Panc1 (cell line): ENCODE data around the gene SULT1C2. TPM values are rescaled to one million over a fixed set of nuclear protein-coding genes. Genes with fewer than 3 reads are reported as not detected.
A peak's percentile ranks its signal among the peaks of the same experiment; 100 is the strongest.
"Not testable (repeated sequence)": the region's sequence is repeated elsewhere in the genome, so short reads cannot be mapped to it uniquely, and the experiment has no call there.

ENCODE experiments used
- ATAC-seq: fragments of 200-7000 bp; cut with Tn5 transposase; 2 replicates; pipeline ENCODE4 v1.9.1; 2020; ENCODE audit warnings: mild to moderate bottlenecking, moderate library complexity
- BruUV-seq: library from RNA; stranded (reverse); fragments of 400-500 nt; replicated peaks from 2 replicates; lab custom pipeline; 2021; lab: Mats Ljungman, UMichigan
- CTCF ChIA-PET: fragments of 300-600 bp; sonication (Branson Sonifier 250); formaldehyde crosslinking; loops from one replicate; lab custom pipeline; 2022; ENCODE audit warnings: antibody characterized with exemption; lab: Charles Lee
- POLR2A ChIA-PET: fragments of 300-600 bp; sonication (Branson Sonifier 250); formaldehyde crosslinking; loops from one replicate; lab custom pipeline; 2022; ENCODE audit warnings: antibody characterized with exemption; lab: Charles Lee
- DNase-seq: peaks from one replicate; pipeline ENCODE4 v3.0.0-alpha.2; 2010; ENCODE audit warnings: low read depth, low spot score
- H3K27ac ChIP-seq: 2 replicates; pipeline ENCODE4 v1.5.1; 2011; ENCODE audit warnings: mild to moderate bottlenecking, low read length, inconsistent platforms
- H3K27me3 ChIP-seq: fragments of 200-500 bp; sonication (Bioruptor generic); 2 replicates; pipeline ENCODE4 v1.6.0; 2014; ENCODE audit warnings: low read length, inconsistent platforms; ENCODE audit not compliant: control insufficient read depth, insufficient read depth
- H3K36me3 ChIP-seq: fragments of 200-500 bp; sonication (Bioruptor generic); 2 replicates; pipeline ENCODE4 v1.5.1; 2014; ENCODE audit warnings: inconsistent platforms, mild to moderate bottlenecking, low read length, moderate library complexity; ENCODE audit not compliant: control insufficient read depth, insufficient read depth
- H3K4me1 ChIP-seq: 2 replicates; pipeline ENCODE4 v1.5.1; 2011; ENCODE audit warnings: inconsistent platforms, mild to moderate bottlenecking, low read length, moderate library complexity; ENCODE audit not compliant: control insufficient read depth, insufficient read depth
- H3K4me3 ChIP-seq, 2 experiments: 2 replicates each; pipeline ENCODE4 v1.5.1; 2011 to 2012; ENCODE audit warnings: low read depth in 2 of 2, low read length in 2 of 2, mild to moderate bottlenecking in 2 of 2, inconsistent platforms in 1 of 2, moderate library complexity in 1 of 2
- H3K9me3 ChIP-seq: fragments of 200-500 bp; sonication (Bioruptor generic); 2 replicates; pipeline ENCODE4 v1.5.1; 2014; ENCODE audit warnings: low read depth, mild to moderate bottlenecking, inconsistent platforms, low read length, moderate library complexity; ENCODE audit not compliant: control insufficient read depth, insufficient read depth
- CTCF ChIP-seq: fragments of 450-650 bp; IDR thresholded peaks from 2 replicates; pipeline ENCODE4 v1.5.1; 2017; ENCODE audit warnings: mild to moderate bottlenecking
- POLR2AphosphoS5 ChIP-seq: IDR thresholded peaks from 2 replicates; pipeline ENCODE4 v1.6.1; 2012; ENCODE audit warnings: mild to moderate bottlenecking, low read depth, low read length, moderate library complexity
- SIN3A ChIP-seq: IDR thresholded peaks from 2 replicates; pipeline ENCODE4 v1.6.1; 2012; ENCODE audit warnings: low read depth, mild to moderate bottlenecking, low read length, moderate library complexity, borderline replicate concordance; ENCODE audit not compliant: insufficient read depth
- TCF7L2 ChIP-seq: IDR thresholded peaks from 2 replicates; pipeline ENCODE4 v1.6.1; 2011; ENCODE audit warnings: mild to moderate bottlenecking, low read depth, low read length, inconsistent platforms
- in situ Hi-C: cut with HindIII; loops from 2 replicates; pipeline ENCODE4 v1.10.0; 2016; ENCODE audit warnings: low sequenced_read_pairs, low pct_unique_long_range_greater_than_20kb
- intact Hi-C: fragments of 100-400 bp; cut with micrococcal nuclease; formaldehyde crosslinking; loops from one replicate; pipeline ENCODE4 v1.10.0; 2022; ENCODE audit not compliant: unreplicated experiment
- total RNA-seq: library from RNA; stranded (reverse); gene quantifications from one replicate; pipeline ENCODE4 v1.2.1, GENCODE V29; 2021; ENCODE audit not compliant: unreplicated experiment
- TF ChIP-seq, protein P1 (sequence below), 2 experiments: IDR thresholded peaks; 2 replicates each; pipeline ENCODE4 v1.6.1; 2011 to 2012; ENCODE audit warnings: low read depth in 2 of 2, control low read depth in 1 of 2, low read length in 1 of 2, mild to moderate bottlenecking in 1 of 2, moderate library complexity in 1 of 2; ENCODE audit not compliant: insufficient read depth in 1 of 2

Gene SULT1C2
- total RNA-seq, 1 experiment from 2014 or later = 0.31 TPM

DNA sequence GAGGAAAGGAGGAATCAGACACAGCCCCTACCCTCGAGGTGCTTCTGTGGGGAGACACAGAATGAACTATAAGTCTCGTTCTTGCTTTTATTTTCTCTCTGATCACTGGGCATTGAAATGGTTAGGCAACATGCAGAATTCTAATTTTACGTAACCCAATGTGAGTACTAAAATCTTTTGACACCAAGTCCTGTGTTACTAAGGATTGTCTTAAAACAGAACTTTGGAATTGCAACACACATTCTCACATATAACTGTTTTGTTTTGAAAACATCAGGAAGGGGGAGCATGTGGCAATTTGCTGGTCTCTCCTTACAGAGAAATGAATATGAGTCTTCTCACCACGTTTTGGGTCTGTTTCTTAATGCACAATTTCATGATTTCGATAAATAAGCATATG lies 65.4 kb downstream of the SULT1C2 start:
- Histone ChIP-seq H3K4me1 (no peaks in the 10 kb centered on the region), H3K27me3 (no peaks in the 10 kb centered on the region), H3K9me3 (no peaks in the 10 kb centered on the region), H3K36me3 (no peaks in the 10 kb centered on the region; the same call in 1 of the 2 replicates), H3K4me3 (no peak overlapping the region), H3K27ac (no peak overlapping the region)
- TF ChIP-seq, protein P1, sequence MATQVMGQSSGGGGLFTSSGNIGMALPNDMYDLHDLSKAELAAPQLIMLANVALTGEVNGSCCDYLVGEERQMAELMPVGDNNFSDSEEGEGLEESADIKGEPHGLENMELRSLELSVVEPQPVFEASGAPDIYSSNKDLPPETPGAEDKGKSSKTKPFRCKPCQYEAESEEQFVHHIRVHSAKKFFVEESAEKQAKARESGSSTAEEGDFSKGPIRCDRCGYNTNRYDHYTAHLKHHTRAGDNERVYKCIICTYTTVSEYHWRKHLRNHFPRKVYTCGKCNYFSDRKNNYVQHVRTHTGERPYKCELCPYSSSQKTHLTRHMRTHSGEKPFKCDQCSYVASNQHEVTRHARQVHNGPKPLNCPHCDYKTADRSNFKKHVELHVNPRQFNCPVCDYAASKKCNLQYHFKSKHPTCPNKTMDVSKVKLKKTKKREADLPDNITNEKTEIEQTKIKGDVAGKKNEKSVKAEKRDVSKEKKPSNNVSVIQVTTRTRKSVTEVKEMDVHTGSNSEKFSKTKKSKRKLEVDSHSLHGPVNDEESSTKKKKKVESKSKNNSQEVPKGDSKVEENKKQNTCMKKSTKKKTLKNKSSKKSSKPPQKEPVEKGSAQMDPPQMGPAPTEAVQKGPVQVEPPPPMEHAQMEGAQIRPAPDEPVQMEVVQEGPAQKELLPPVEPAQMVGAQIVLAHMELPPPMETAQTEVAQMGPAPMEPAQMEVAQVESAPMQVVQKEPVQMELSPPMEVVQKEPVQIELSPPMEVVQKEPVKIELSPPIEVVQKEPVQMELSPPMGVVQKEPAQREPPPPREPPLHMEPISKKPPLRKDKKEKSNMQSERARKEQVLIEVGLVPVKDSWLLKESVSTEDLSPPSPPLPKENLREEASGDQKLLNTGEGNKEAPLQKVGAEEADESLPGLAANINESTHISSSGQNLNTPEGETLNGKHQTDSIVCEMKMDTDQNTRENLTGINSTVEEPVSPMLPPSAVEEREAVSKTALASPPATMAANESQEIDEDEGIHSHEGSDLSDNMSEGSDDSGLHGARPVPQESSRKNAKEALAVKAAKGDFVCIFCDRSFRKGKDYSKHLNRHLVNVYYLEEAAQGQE (IDR thresholded peaks at IDR 0.05; ENCODE audit: insufficient read depth in 1 of 2, low read depth in 2 of 2, low read length in 1 of 2) = no peak
- no peak for TF ChIP-seq SIN3A
- TF ChIP-seq CTCF = no peak
- no peak for TF ChIP-seq POLR2AphosphoS5
- TF ChIP-seq TCF7L2 = no peak
- intact Hi-C loops = no loop called here
- in situ Hi-C loops = no loop called here
- no peak for ATAC-seq
- CTCF ChIA-PET = no interaction called here
- no peak for DNase-seq
- no TSS peak for BruUV-seq
- POLR2A ChIA-PET = no interaction called here

DNA sequence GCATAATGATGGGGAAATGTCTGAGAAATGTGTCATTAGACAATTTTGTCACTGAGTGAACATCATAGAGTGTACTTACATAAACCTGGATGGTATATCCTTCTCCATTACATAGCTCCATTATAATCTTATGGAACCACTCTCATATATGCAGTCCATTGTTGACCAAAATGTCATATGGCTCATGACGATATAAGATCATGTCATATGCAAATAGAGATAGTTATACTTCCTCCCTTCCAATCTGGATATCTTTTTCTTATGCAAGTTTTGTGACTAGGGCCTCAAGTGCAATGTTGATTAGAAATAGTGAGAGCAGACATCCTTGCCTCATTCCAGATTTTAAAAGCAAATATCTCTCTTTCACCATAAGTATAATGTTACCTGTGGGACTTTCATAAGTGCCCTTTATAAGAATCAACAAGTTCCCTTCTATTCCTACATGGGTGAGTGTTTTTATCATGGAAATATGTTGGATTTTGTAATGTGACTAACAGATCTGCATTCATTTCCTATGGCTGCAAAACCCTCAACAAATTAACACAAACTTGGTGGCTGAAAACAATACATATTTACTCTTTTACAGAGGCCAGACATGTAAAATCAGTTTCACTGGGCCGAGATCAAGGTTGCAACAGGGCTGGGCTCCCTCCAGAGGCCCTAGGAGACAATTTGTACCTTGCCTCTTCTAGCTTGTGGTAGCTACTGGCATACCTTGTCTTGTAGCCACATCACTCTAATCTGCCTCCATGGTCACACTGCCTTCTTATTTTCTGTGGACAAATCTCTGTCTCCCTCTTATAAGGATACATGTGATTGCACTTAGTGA lies 67.4 kb downstream of the SULT1C2 start:
- CTCF ChIA-PET = no interaction called here

DNA sequence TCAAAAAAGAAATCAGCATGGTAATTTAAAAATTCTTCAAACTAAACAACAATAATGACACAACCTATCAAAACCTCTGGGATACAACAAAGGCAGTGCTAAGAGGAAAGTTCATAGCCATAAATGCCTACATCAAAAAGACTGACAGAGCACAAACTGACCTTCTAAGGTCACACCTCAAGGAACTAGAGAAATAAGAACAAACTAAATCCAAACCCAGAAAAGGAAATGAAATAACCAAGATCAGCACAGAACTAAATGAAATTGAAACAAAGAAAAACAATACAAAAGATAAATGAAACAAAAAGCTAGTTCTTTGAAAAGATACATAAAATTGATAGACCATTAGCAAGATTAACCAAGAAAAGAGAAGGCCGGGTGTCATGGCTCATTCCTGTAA lies 70.6 kb downstream of the SULT1C2 start:
- ATAC-seq, DNase-seq, H3K27me3 ChIP-seq, in situ Hi-C loops, BruUV-seq, POLR2A ChIA-PET, H3K27ac ChIP-seq, H3K9me3 ChIP-seq, H3K36me3 ChIP-seq, intact Hi-C loops, H3K4me3 ChIP-seq, H3K4me1 ChIP-seq, CTCF ChIA-PET: not testable (repeated sequence)

More for the DNA sequence above, 67.4 kb downstream of the SULT1C2 start:
- no peak for DNase-seq
- in situ Hi-C loops = no loop called here
- ATAC-seq = no peak
- Histone ChIP-seq H3K27ac (no peak overlapping the region), H3K4me3 (no peak overlapping the region), H3K27me3 (no peaks in the 10 kb centered on the region), H3K9me3 (no peaks in the 10 kb centered on the region), H3K4me1 (no peaks in the 10 kb centered on the region), H3K36me3 (no peaks in the 10 kb centered on the region)
- TF ChIP-seq TCF7L2 (no peak), CTCF (0 out of 2 replicates have a peak, but pooled peaks have one; percentile 4)
- no TSS peak for BruUV-seq
- POLR2A ChIA-PET = no interaction called here
- intact Hi-C loops = no loop called here
